Activated CD4-positive, alpha-beta T cell treated with anti-CD3 and anti-CD28 coated beads, Interleukin-2, amount 10 ng/mL, durations not matched to agents 24 days and 14 days (primary cell): ENCODE data around the gene PSMD2. TPM values are rescaled to one million over a fixed set of nuclear protein-coding genes. Genes with fewer than 3 reads are reported as not detected.

Source experiments
- DNase-seq: peaks from one replicate; pipeline ENCODE4 v3.0.0; 2022
- H3K27ac Mint-ChIP-seq: one replicate; pipeline ENCODE4 v1.8.0; 2022; ENCODE audit warnings: mild to moderate bottlenecking, mixed read lengths
- H3K27me3 Mint-ChIP-seq: one replicate; pipeline ENCODE4 v1.8.0; 2022; ENCODE audit warnings: mixed read lengths
- H3K36me3 Mint-ChIP-seq: one replicate; pipeline ENCODE4 v1.8.0; 2022; ENCODE audit warnings: low read depth, mild to moderate bottlenecking, mixed read lengths
- H3K4me1 Mint-ChIP-seq: one replicate; pipeline ENCODE4 v1.8.0; 2021; ENCODE audit warnings: mixed read lengths
- H3K4me3 Mint-ChIP-seq: one replicate; pipeline ENCODE4 v1.8.0; 2022; ENCODE audit warnings: mild to moderate bottlenecking, moderate library complexity, mixed read lengths
- H3K9me3 Mint-ChIP-seq: one replicate; pipeline ENCODE4 v1.8.0; 2021; ENCODE audit warnings: mixed read lengths
- intact Hi-C: fragments of 100-400 bp; cut with micrococcal nuclease; formaldehyde crosslinking; loops from one replicate; pipeline ENCODE4 v1.15.1; 2023
- total RNA-seq: library from RNA; stranded (reverse); gene quantifications from 2 replicates; pipeline ENCODE4 v1.2.3, GENCODE V29; 2022

PSMD2 gene
- total RNA-seq, 1 donor from 2014 or later = 283 TPM

DNA sequence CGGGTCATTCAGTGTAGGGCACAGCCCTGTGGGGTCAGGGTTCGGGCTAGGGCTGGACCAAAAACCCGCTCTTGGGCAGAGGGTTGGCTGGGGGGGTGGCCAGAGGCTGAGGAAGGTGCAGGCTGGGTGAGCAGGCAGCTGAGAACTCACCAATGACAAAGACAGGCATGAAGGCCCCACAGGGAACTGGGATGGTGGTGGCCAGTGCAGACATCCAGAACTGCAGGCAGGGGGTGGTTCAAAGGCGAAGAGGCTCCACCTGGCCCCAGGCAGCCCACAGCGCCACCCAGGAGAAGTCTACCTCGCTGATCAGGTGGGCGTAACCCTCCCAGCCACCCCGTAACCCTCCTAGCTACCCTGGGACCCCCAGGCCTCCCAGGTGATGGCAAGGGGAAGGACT, 55.7 kb downstream of the PSMD2 start:
- Mint-ChIP-seq H3K27ac (no peak overlapping the region), H3K9me3 (no peaks in the 10 kb centered on the region), H3K27me3 (no peaks in the 10 kb centered on the region), H3K36me3 (no peaks in the 10 kb centered on the region), H3K4me1 (no peaks in the 10 kb centered on the region), H3K4me3 (no peak overlapping the region)
- DNase-seq = no peak
- intact Hi-C loops = no loop called here

DNA sequence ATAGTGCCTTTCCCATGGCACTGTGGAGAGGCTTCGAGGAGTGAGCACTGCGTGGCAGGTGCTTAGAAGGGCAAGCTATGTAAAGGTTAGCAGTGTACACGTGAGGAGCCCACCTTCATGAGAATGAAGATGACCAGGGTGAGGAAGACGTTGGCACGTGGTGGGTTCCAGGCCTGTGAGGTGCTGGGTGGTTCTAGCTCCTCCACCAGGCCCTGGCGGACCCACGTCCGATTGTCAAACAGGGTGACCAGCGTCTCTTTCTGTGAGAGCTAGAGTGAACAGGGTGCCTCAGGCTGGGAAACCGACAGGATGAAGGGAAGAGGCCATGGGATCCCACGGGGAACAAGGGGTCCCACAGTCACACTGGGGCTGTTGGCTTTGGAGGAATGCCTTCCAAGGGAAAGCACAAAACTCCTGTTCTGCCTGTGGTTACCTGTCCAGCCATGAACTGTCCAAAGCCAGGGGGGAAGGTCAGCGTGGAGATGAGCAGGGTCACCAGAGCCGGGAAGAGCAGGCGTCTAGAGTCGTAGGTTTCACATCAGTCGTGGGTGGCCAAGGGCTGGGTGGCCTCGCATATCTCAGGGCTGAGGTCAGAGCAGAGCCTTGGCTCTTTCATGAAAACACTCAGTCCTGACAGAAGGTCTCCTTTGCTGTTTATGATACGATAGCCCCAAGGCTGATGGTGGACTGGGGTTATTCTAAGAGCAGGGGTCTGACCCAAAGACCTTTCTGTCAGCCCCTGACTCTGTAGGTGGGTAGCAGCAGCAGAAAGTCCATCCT, 56.4 kb downstream of the PSMD2 start:
- no peaks in the 10 kb centered on the region for H3K9me3 Mint-ChIP-seq
- H3K27ac Mint-ChIP-seq = no peak overlapping the region

DNA sequence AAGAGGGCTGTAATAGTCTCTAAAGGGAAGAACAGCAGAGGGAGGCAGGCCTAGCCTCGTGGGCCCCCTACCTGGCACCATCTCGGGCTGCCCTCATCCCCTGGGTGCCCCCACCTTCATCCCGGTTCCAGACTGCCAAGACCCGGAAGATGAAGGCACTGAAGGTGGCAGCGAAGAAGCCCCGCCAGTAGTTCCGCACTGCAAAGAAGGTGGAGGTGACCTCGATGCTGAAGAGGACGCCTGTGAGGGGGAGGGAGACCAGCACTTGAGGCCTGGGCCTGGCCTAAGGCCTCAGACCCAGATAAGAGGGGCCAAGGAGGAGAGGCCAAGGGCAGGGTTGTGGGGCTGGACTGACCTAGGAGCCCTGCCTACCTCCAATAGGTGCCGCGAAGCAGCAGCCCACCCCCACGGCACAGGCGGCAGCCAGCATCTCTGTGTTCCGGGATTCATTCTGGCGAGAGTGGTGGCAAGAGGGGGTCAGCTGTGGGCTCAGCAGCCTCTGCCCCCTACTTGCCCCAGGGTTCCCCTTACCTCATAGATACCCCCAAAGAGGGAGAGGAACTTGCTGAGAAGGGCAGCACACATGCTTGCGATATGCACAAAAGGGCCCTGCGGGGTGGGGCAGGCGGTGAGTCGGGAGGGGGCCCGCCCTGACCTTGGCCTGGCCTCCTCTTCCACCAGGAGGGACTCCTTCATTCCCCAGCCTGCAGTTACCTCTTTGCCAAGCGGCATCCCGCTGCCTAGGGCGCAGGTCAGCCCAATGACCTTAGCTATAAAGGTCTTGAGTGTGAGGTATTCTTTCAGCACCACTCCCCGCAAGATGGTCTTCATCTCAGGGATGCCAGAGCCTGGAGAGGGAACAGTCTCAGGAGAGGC, 58.4 kb downstream of the PSMD2 start:
- DNase-seq = no peak
- Mint-ChIP-seq H3K4me3 (no peak overlapping the region), H3K9me3 (no peaks in the 10 kb centered on the region), H3K27me3 (peaks cover 6% of the 10 kb centered on the region), H3K36me3 (no peaks in the 10 kb centered on the region), H3K27ac (no peak overlapping the region), H3K4me1 (peaks cover 4% of the 10 kb centered on the region)
- intact Hi-C loops = no loop called here

More for the DNA sequence above, 56.4 kb downstream of the PSMD2 start:
- peaks cover 5% of the 10 kb centered on the region for H3K27me3 Mint-ChIP-seq
- no peak overlapping the region for H3K4me3 Mint-ChIP-seq
- H3K4me1 Mint-ChIP-seq = no peaks in the 10 kb centered on the region
- no peaks in the 10 kb centered on the region for H3K36me3 Mint-ChIP-seq
- intact Hi-C loops = no loop called here
- DNase-seq = no peak

DNA sequence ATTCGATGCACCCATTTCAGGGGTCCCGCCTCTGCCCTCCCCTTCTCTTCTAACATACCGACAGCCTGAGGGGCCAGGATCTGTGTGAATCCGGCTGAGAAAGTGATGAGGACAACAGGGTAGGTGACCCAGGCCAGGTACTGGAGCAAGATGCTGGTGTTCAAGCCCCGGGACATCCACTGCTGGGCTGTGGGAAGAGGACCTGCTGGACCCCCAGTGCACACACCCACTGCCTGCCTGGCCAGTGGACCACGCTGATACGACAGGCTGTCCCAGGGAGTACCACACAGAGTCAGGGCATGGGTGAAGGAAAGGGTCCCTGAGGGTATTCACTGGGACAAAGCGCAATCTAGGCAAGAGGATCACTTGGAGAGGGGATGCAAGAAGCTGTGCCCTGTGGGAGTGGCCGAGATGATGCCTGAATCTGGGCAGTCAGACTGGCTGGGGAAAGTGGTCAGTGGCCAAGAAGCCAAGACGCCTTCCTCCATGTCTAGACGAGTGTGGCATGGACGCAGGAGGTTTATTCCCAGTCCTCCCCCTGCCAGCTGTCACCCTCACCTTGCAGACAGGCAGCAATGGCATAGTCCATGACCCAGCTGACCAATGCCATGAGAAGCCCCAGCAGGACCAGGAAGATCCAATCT, 59.2 kb downstream of the PSMD2 start:
- H3K27ac Mint-ChIP-seq = no peak overlapping the region
- H3K4me1 Mint-ChIP-seq = peaks cover 4% of the 10 kb centered on the region
- no peak for DNase-seq
- peaks cover 8% of the 10 kb centered on the region for H3K27me3 Mint-ChIP-seq
- H3K9me3 Mint-ChIP-seq = no peaks in the 10 kb centered on the region
- H3K4me3 Mint-ChIP-seq = no peak overlapping the region
- peaks cover 2% of the 10 kb centered on the region for H3K36me3 Mint-ChIP-seq
- intact Hi-C loops = no loop called here

Other genes with a start within 250 kb of the PSMD2 start
- gene HTR3C, start 246.2 kb upstream of the PSMD2 start, total RNA-seq = not detected in 2 replicates
- not detected in 2 replicates for gene HTR3E, start 202.2 kb upstream of the PSMD2 start, total RNA-seq
- gene EIF2B5, start 163.9 kb upstream of the PSMD2 start, total RNA-seq = 72.2 and 74.7 TPM in 2 replicates
- 49.0 and 54.5 TPM in 2 replicates for gene DVL3, start 143.9 kb upstream of the PSMD2 start, total RNA-seq
- 241 and 242 TPM in 2 replicates for gene AP2M1, start 124.4 kb upstream of the PSMD2 start, total RNA-seq
- 66.9 and 67.6 TPM in 2 replicates for gene ABCF3, start 113.0 kb upstream of the PSMD2 start, total RNA-seq
- not detected in 2 replicates for gene VWA5B2, start 69.7 kb upstream of the PSMD2 start, total RNA-seq
- 82.5 and 85.3 TPM in 2 replicates for gene ALG3, start 50.3 kb upstream of the PSMD2 start, total RNA-seq
- 14.3 and 15.9 TPM in 2 replicates for gene EEF1AKMT4, start 49.6 kb upstream of the PSMD2 start, total RNA-seq
- gene CAMK2N2, start 37.7 kb upstream of the PSMD2 start, total RNA-seq = 0.14 TPM in 2 replicates
- not detected in 2 replicates for gene ECE2, start 23.2 kb upstream of the PSMD2 start, total RNA-seq
- 680 and 700 TPM in 2 replicates for gene EIF4G1, start 15.4 kb downstream of the PSMD2 start, total RNA-seq
- 8.6 and 8.7 TPM in 2 replicates for gene FAM131A, start 38.4 kb downstream of the PSMD2 start, total RNA-seq
- 8.3 and 8.4 TPM in 2 replicates for gene CLCN2, start 62.4 kb downstream of the PSMD2 start, total RNA-seq
- 159 and 161 TPM in 2 replicates for gene POLR2H, start 62.5 kb downstream of the PSMD2 start, total RNA-seq
- not detected in 2 replicates for gene THPO, start 79.0 kb downstream of the PSMD2 start, total RNA-seq
- gene CHRD, start 80.8 kb downstream of the PSMD2 start, total RNA-seq = 0.07 TPM in 1 of 2 replicates, not detected in the other